ENCODE data around the gene SMTNL2.

The SMTNL2 gene

DNA sequence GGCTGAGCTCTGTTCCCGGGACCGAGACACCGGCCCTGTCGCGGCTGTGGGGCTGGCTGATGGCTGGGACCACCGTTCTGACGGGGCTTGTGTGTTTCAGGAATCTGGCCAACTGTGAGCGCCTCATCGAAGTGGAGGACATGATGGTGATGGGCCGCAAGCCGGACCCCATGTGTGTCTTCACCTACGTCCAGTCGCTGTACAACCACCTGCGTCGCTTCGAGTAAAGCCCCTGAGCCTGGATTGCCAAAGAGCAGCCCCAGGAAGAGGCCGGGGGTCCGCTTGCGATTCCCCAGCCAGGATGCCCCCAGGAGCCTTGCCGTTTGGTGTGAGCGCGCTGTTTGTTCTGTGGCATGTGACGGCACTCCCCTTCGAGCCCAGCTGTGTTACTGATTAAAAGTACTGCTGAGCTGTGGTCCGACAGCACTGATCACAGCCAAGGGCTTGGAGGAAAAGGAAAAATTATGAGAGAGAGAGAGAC, 23.0 kb downstream of the SMTNL2 start:
- no peak overlapping the region for H3K27ac ChIP-seq
- POLR2A ChIA-PET (ENCODE audit: low non-redundant PET): no interaction called here
- no peak for DNase-seq (ENCODE audit: low spot score)
- CTCF ChIA-PET: no interaction called here
- no peak for TF ChIP-seq CTCF (conservative IDR thresholded peaks at IDR 0.05; ENCODE audit: low read depth)

- TF ChIP-seq CTCF (conservative IDR thresholded peaks at IDR 0.05; ENCODE audit: low read depth): no peak
- no peak overlapping the region for H3K27ac ChIP-seq
- ChIA-PET POLR2A (ENCODE audit: low non-redundant PET) (no interaction called here), CTCF (no interaction called here)
- no peak for DNase-seq (ENCODE audit: low spot score)
Observed at GRCh38 chr17:4607773-4608187, 23.5 kb downstream of the SMTNL2 start.

- no peak for DNase-seq (ENCODE audit: low spot score)
- H3K27ac ChIP-seq: no peak overlapping the region
- TF ChIP-seq CTCF (conservative IDR thresholded peaks at IDR 0.05; ENCODE audit: low read depth): no peak
- CTCF ChIA-PET: no interaction called here
- POLR2A ChIA-PET (ENCODE audit: low non-redundant PET): no interaction called here
Observed at GRCh38 chr17:4609761-4610160, 25.4 kb downstream of the SMTNL2 start.

DNA sequence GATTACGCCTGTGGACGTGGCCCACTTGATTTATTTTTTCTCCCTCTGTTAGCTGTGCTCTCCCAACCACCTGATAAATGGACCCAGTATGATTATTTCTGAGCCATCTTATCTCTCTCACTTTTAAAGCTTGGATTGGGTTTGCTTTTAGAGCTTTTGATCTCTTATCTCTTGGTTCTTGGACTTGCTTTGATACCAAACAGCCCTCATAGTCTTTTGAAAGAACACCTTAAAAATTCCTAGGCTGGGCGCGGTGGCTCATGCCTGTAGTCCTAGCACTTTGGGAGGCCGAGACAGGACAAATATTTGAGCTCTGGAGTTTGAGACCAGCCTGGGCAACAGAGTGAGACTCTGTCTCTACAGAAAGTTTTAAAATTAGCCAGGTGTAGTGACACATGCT, 25.8 kb downstream of the SMTNL2 start:
- DNase-seq (ENCODE audit: low spot score): no peak
- TF ChIP-seq CTCF (conservative IDR thresholded peaks at IDR 0.05; ENCODE audit: low read depth): no peak
- ChIA-PET CTCF (no interaction called here), POLR2A (ENCODE audit: low non-redundant PET) (no interaction called here)
- no peak overlapping the region for H3K27ac ChIP-seq

DNA sequence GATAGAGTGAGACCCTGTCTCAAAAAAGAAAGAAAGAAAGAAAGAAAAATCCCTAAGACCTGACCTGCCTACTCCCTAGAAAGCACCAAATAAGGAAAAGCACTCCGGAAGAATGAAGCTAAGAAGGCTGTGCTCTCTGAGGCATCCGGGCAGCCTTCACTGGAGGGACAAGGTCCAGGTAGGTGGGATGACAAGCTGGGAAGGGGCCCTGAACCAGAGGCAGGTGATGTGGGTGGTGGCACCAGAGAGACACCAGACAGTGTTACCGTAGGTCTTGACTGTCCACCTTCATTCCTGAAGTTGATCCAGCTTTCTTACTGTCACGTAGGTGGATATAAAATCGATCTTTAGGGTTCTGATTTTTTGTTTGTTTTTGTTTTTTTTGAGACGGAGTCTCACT, 26.3 kb downstream of the SMTNL2 start:
- POLR2A ChIA-PET (ENCODE audit: low non-redundant PET): no interaction called here
- CTCF ChIA-PET: no interaction called here

GRCh38 chr17:4616476-4616875, 32.1 kb downstream of the SMTNL2 start:
- TF ChIP-seq CTCF (conservative IDR thresholded peaks at IDR 0.05; ENCODE audit: low read depth): no peak
- CTCF ChIA-PET: interaction anchor here (0.5 to 1.4 kb wide), 3 partner anchors 10 to 446 kb away, joined by 3 to 10 read pairs (median 4); no protein-coding TSS in a partner anchor
- no peak for DNase-seq (ENCODE audit: low spot score)
- POLR2A ChIA-PET (ENCODE audit: low non-redundant PET): no interaction called here
- no peak overlapping the region for H3K27ac ChIP-seq

More for the DNA sequence above, 26.3 kb downstream of the SMTNL2 start:
- H3K27ac ChIP-seq: no peak overlapping the region
- no peak for TF ChIP-seq CTCF (conservative IDR thresholded peaks at IDR 0.05; ENCODE audit: low read depth)
- DNase-seq (ENCODE audit: low spot score): no peak

GRCh38 chr17:4617090-4617489, 32.8 kb downstream of the SMTNL2 start:
- TF ChIP-seq CTCF (conservative IDR thresholded peaks at IDR 0.05; ENCODE audit: low read depth): no peak
- CTCF ChIA-PET: interaction anchor here (1.4 kb wide), 1 partner anchor 50 kb away, joined by 10 read pairs; no protein-coding TSS in a partner anchor

More at GRCh38 chr17:4617090-4617489, 32.8 kb downstream of the SMTNL2 start:
- no peak for DNase-seq (ENCODE audit: low spot score)
- H3K27ac ChIP-seq: no peak overlapping the region
- POLR2A ChIA-PET (ENCODE audit: low non-redundant PET): no interaction called here

Measured in RWPE1 (cell line).